Anterior cingulate cortex (tissue), 58 donors: ENCODE data around the gene CD200.
"Not testable (repeated sequence)": the region's sequence is repeated elsewhere in the genome, so short reads cannot be mapped to it uniquely, and the experiment has no call there.

Experiments
- DNase-seq, 58 donors: peaks; one replicate each; lab custom pipeline; 2025; lab: John Stamatoyannopoulos, UW

CD200 gene

GRCh38 chr3:112404924-112405549 lies 72.1 kb downstream of the CD200 start:
- not testable (repeated sequence) for DNase-seq

- no peak for DNase-seq
Observed at GRCh38 chr3:112405845-112406244, 72.9 kb downstream of the CD200 start.

- DNase-seq = no peak
Observed at GRCh38 chr3:112407214-112407887, 74.4 kb downstream of the CD200 start.

GRCh38 chr3:112407888-112408702 lies 75.1 kb downstream of the CD200 start:
- no peak for DNase-seq

- no peak for DNase-seq
Observed at GRCh38 chr3:112409041-112409440, 76.1 kb downstream of the CD200 start.

GRCh38 chr3:112411425-112411824 lies 78.5 kb downstream of the CD200 start:
- no peak for DNase-seq
